HG02970 (cell line): ENCODE data around the gene CENPM.

ENCODE experiments used
- ATAC-seq: cut with Tn5 transposase; IDR thresholded peaks from one replicate; pipeline ENCODE4 v1.9.1; 2021; ENCODE audit warnings: mild to moderate bottlenecking, moderate library complexity, moderate number of reproducible peaks; ENCODE audit not compliant: unreplicated experiment, low FRiP score

CENPM gene

GRCh38 chr22:41902016-41902415 is 44.9 kb downstream of the CENPM start:
- no peak for ATAC-seq

DNA sequence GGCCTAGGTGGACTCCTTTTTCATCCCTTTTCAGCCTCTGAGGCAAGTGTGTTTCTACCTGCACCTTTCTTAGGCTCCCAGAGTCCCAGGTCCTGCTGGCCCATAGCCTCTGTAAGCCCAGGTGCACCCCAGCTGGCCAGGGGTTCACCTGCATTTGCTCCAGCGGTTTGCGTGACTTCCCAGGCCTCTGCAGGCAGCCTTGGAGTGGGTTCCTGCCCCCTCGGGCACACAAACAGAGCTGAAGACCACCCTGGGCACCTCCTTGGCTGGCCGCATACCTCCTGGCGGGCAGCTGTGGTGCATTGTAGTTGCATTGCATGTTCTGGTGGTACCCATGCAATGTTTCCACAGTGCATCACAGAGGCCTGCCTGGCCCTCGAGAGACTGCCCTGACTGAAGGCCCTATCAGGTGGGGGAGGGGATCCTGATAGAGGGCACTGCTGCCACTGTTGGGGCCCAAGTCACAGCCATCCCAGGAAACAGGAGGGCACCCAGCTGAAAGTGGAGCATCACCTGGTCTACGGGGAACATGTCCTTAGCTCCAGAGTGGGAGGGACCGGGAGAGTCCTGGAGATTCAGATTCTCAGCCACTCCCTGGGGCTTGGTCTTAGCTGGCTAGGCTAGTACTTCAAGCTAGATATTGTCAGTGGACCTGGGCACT is 46.2 kb downstream of the CENPM start:
- no peak for ATAC-seq

- ATAC-seq = no peak
These were observed 46.8 kb downstream of the CENPM start for GRCh38 chr22:41899992-41900651.

DNA sequence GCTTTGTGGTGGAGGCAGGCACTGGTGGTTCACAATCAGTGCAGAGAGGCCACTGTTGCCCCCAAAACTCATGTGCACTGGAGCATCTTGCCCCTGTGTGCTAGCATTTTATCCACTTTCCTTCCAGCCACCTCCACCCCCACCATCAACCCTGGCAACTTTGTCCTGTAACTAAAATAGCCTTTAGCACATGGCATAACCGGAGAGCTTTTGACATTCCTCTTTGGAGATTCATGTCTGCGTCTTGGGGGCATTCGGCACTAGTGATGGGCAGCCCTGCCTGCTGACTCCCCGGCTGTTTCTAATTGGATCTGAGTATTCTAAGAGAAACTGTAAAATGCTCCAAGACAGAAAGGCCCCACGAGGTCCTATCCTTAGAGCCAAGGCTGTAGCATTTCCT is 47.8 kb downstream of the CENPM start:
- ATAC-seq = no peak

- no peak for ATAC-seq
These were observed 48.3 kb downstream of the CENPM start for GRCh38 chr22:41898645-41899044.

- ATAC-seq = no peak
These were observed 53.2 kb downstream of the CENPM start for GRCh38 chr22:41893591-41894375.

GRCh38 chr22:41892721-41893120 is 54.2 kb downstream of the CENPM start:
- ATAC-seq = no peak

DNA sequence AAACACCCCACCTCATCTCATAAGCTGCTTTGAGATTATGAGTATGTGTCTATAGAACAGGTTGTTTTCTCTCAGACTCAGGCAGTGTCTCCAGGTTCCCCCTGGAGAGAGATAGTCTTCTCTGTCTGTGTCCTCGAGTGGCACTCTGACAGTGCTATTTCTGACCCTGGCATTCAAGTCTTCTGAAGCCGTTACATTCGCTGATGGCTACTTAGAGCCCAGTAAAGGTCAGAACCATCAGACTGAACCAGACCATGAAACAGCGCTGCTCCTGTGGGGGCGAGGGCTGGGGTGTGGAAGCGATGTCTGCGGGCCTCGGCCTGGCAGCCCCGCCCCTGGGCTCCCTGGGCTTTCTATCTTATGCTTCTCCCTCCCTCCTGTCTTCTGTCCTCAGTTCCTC is 55.5 kb downstream of the CENPM start:
- no peak for ATAC-seq
